IMR-90 (cell line): ENCODE data around the gene ADAMTS9. TPM values are rescaled to one million over a fixed set of nuclear protein-coding genes. Genes with fewer than 3 reads are reported as not detected.
A peak's percentile ranks its signal among the peaks of the same experiment; 100 is the strongest.

Experiments
- ATAC-seq: fragments of 200-7000 bp; cut with Tn5 transposase; 2 replicates; pipeline ENCODE4 v1.9.1; 2020; ENCODE audit warnings: low read depth, mild to moderate bottlenecking, moderate library complexity
- BruUV-seq: library from RNA; stranded (reverse); fragments of 400-500 nt; replicated peaks from 2 replicates; lab custom pipeline; 2021; lab: Mats Ljungman, UMichigan
- CTCF ChIA-PET: fragments of 300-600 bp; formaldehyde crosslinking; extraction: SDS; loops from one replicate; lab custom pipeline; 2021; ENCODE audit warnings: antibody characterized with exemption; lab: Yijun Ruan, JAX
- POLR2A ChIA-PET: fragments of 300-600 bp; sonication (Branson Sonifier 250); formaldehyde crosslinking; loops from one replicate; lab custom pipeline; 2022; ENCODE audit warnings: antibody characterized with exemption; ENCODE audit not compliant: unreplicated experiment; lab: Charles Lee
- DNase-seq: peaks from one replicate; pipeline ENCODE4 v3.0.0; 2013
- H2AFZ ChIP-seq: replicated peaks from 2 replicates; pipeline ENCODE3; 2013; ENCODE audit warnings: low read length, mild to moderate bottlenecking; ENCODE audit not compliant: poor library complexity
- H2AK5ac ChIP-seq: 2 replicates; pipeline ENCODE4 v1.6.1; 2013; ENCODE audit warnings: low read depth, low read length, inconsistent platforms
- H2AK9ac ChIP-seq: replicated peaks from 2 replicates; pipeline ENCODE3; 2013; ENCODE audit warnings: mild to moderate bottlenecking, low read depth, low read length, moderate library complexity; ENCODE audit not compliant: poor library complexity
- H2BK120ac ChIP-seq: 2 replicates; pipeline ENCODE4 v1.6.1; 2013; ENCODE audit warnings: low read depth, low read length, inconsistent platforms
- H2BK15ac ChIP-seq: 3 replicates; pipeline ENCODE4 v1.6.1; 2013; ENCODE audit warnings: low read depth, low read length, inconsistent platforms
- H2BK20ac ChIP-seq: 2 replicates; pipeline ENCODE4 v1.6.1; 2013; ENCODE audit warnings: low read depth, mild to moderate bottlenecking, inconsistent platforms, low read length, moderate library complexity
- H2BK5ac ChIP-seq: 2 replicates; pipeline ENCODE4 v1.6.1; 2013; ENCODE audit warnings: mild to moderate bottlenecking, low read depth, low read length, inconsistent platforms; ENCODE audit not compliant: poor library complexity, severe bottlenecking
- H3K14ac ChIP-seq: replicated peaks from 2 replicates; pipeline ENCODE4 v1.6.1; 2013; ENCODE audit warnings: low read depth, low read length, inconsistent platforms
- H3K18ac ChIP-seq: 2 replicates; pipeline ENCODE4 v1.6.1; 2013; ENCODE audit warnings: low read depth, low read length, control low read depth
- H3K23ac ChIP-seq: 2 replicates; pipeline ENCODE4 v1.6.1; 2013; ENCODE audit warnings: low read depth, low read length, inconsistent platforms
- H3K27ac ChIP-seq: 2 replicates; pipeline ENCODE4 v1.5.1; 2013; ENCODE audit warnings: mild to moderate bottlenecking, control low read depth, low read length; ENCODE audit not compliant: insufficient read depth
- H3K27me3 ChIP-seq: 2 replicates; pipeline ENCODE4 v1.6.1; 2013; ENCODE audit warnings: low read length; ENCODE audit not compliant: control insufficient read depth, insufficient read depth
- H3K36me3 ChIP-seq: 2 replicates; pipeline ENCODE4 v1.6.1; 2013; ENCODE audit warnings: low read length, mixed read lengths; ENCODE audit not compliant: control insufficient read depth, insufficient read depth
- H3K4ac ChIP-seq: 2 replicates; pipeline ENCODE4 v1.6.1; 2013; ENCODE audit warnings: low read depth, low read length, inconsistent platforms
- H3K4me1 ChIP-seq: 2 replicates; pipeline ENCODE4 v1.6.1; 2013; ENCODE audit warnings: low read length, mixed read lengths; ENCODE audit not compliant: control insufficient read depth, insufficient read depth
- H3K4me2 ChIP-seq: 2 replicates; pipeline ENCODE4 v1.6.1; 2013; ENCODE audit warnings: low read depth, mild to moderate bottlenecking, control low read depth, low read length, moderate library complexity
- H3K4me3 ChIP-seq: 2 replicates; pipeline ENCODE4 v1.5.1; 2013; ENCODE audit warnings: low read depth, mild to moderate bottlenecking, control low read depth, low read length, moderate library complexity; ENCODE audit not compliant: insufficient read depth
- H3K56ac ChIP-seq: 2 replicates; pipeline ENCODE4 v1.6.1; 2013; ENCODE audit warnings: low read length, inconsistent platforms; ENCODE audit not compliant: insufficient read depth; ENCODE audit errors: extremely low read depth
- H3K79me1 ChIP-seq, 2 experiments: 2 replicates each; pipeline ENCODE4 v1.6.1; 2013; ENCODE audit warnings: low read length in 2 of 2, inconsistent platforms in 1 of 2, low read depth in 1 of 2
- H3K9ac ChIP-seq: 2 replicates; pipeline ENCODE4 v1.6.1; 2013; ENCODE audit warnings: low read depth, low read length, control low read depth
- H3K9me1 ChIP-seq: 2 replicates; pipeline ENCODE4 v1.6.1; 2013; ENCODE audit warnings: low read length, inconsistent platforms; ENCODE audit not compliant: insufficient read depth
- H3K9me3 ChIP-seq: 2 replicates; pipeline ENCODE4 v1.6.1; 2013; ENCODE audit warnings: low read length; ENCODE audit not compliant: control insufficient read depth, insufficient read depth
- H4K20me1 ChIP-seq: 2 replicates; pipeline ENCODE4 v1.6.1; 2013; ENCODE audit warnings: low read length, inconsistent platforms; ENCODE audit not compliant: insufficient read depth
- H4K5ac ChIP-seq: 2 replicates; pipeline ENCODE4 v1.6.1; 2013; ENCODE audit warnings: mild to moderate bottlenecking, low read depth, low read length, control low read depth
- H4K8ac ChIP-seq, 2 experiments: 2 replicates each; pipeline ENCODE4 v1.6.1; 2013; ENCODE audit warnings: low read depth in 2 of 2, low read length in 2 of 2, control low read depth in 1 of 2, inconsistent platforms in 1 of 2
- H4K91ac ChIP-seq: 2 replicates; pipeline ENCODE4 v1.6.1; 2013; ENCODE audit warnings: low read depth, low read length, inconsistent platforms; ENCODE audit not compliant: insufficient read depth
- CEBPB ChIP-seq: IDR thresholded peaks from 2 replicates; pipeline ENCODE4 v1.6.1; 2012; ENCODE audit warnings: low read depth, low read length, improper control_type of control experiment
- MXI1 ChIP-seq: IDR thresholded peaks from 2 replicates; pipeline ENCODE4 v1.6.1; 2012; ENCODE audit warnings: low read depth, mild to moderate bottlenecking, low read length, moderate library complexity, borderline replicate concordance
- WGBS, 2 experiments: methylation state at CpG; one replicate each; pipeline versions ENCODE4 v1.1.5 to v1.1.7; 2013; ENCODE audit warnings: missing lambda C conversion rate in 2 of 2; ENCODE audit not compliant: insufficient read length in 1 of 2; ENCODE audit errors: extremely low coverage in 2 of 2; 5-methylcytosine and 5-hydroxymethylcytosine counted together
- dilution Hi-C: fragments of 300-500 bp; cut with HindIII; formaldehyde crosslinking; loops from one replicate; pipeline ENCODE4 v1.14.3; 2018; ENCODE audit warnings: low sequenced_read_pairs; ENCODE audit not compliant: unreplicated experiment
- in situ Hi-C: fragments of 300-500 bp; cut with MboI; formaldehyde crosslinking; loops from 3 replicates; pipeline ENCODE4 v1.14.3; 2019; ENCODE audit warnings: low sequenced_read_pairs, inconsistent platforms, mixed read lengths
- intact Hi-C: fragments of 100-400 bp; cut with micrococcal nuclease; formaldehyde crosslinking; loops from 2 replicates; pipeline ENCODE4 v1.10.0; 2022
- polyA plus RNA-seq, 3 experiments: library from polyadenylated mRNA; depleted of rRNA; stranded (reverse); fragments of >200 nt; gene quantifications; 2 replicates each; pipeline ENCODE4 v1.2.3, GENCODE V29; 2012; ENCODE audit warnings: low replicate concordance in 1 of 3
- total RNA-seq: library from RNA; depleted of rRNA; stranded (reverse); fragments of >200 nt; gene quantifications from 2 replicates; pipeline ENCODE4 v1.2.3, GENCODE V29; 2012

Gene ADAMTS9
- total and polyA plus RNA-seq, 2 of the 4 experiments (the other 2 are of a cell fraction): 0.55 to 1.1 TPM

- H2AK9ac ChIP-seq: no peak overlapping the region
- H3K23ac ChIP-seq: no peak overlapping the region
- H4K91ac ChIP-seq: no peak overlapping the region
- no peak overlapping the region for H3K27ac ChIP-seq
- H4K8ac ChIP-seq: no peak overlapping the region
- no peaks in the 10 kb centered on the region for H3K79me1 ChIP-seq
- H3K56ac ChIP-seq: no peak overlapping the region
- no peak overlapping the region for H2BK5ac ChIP-seq
- H3K4me1 ChIP-seq: peaks cover 3% of the 10 kb centered on the region; the same call in 1 of the 2 replicates
- in situ Hi-C loops (no loop called here), intact Hi-C loops (no loop called here), dilution Hi-C loops (no loop called here)
- ChIA-PET CTCF (no interaction called here), POLR2A (no interaction called here)
- H3K9me1 ChIP-seq: no peaks in the 10 kb centered on the region
- H3K4ac ChIP-seq: no peak overlapping the region
- H3K9me3 ChIP-seq: no peaks in the 10 kb centered on the region
- BruUV-seq: no TSS peak
- H2BK15ac ChIP-seq: no peak overlapping the region
- H3K4me2 ChIP-seq: no peak overlapping the region
- peaks cover 5% of the 10 kb centered on the region; the same call in 1 of the 2 replicates for H3K36me3 ChIP-seq
- no peak overlapping the region for H3K18ac ChIP-seq
- no peak for TF ChIP-seq MXI1
- peak; percentile 89 for TF ChIP-seq CEBPB
- DNase-seq (no peak), ATAC-seq (no peak)
- no peak overlapping the region for H2BK120ac ChIP-seq
- H3K14ac ChIP-seq: no peak overlapping the region
- no peak overlapping the region for H2AFZ ChIP-seq
- H3K4me3 ChIP-seq: no peak overlapping the region
- no peaks in the 10 kb centered on the region for H4K20me1 ChIP-seq
- H2AK5ac ChIP-seq: no peak overlapping the region
- no peaks in the 10 kb centered on the region for H3K27me3 ChIP-seq
- no peak overlapping the region for H3K9ac ChIP-seq
- H4K5ac ChIP-seq: no peak overlapping the region
- H2BK20ac ChIP-seq: no peak overlapping the region
- 95% methylated on average over 4 of the region's 7 CpGs; no CpG with 5 or more reads in 1 of the 2 experiments for WGBS, 2 experiments
Measured at GRCh38 chr3:64673159-64673715, 14.6 kb downstream of the ADAMTS9 start.
